IPS-NIHi7 (cell line): ENCODE results near the gene DDX39A.
A peak's percentile ranks its signal among the peaks of the same experiment; 100 is the strongest.
"Not testable (repeated sequence)": the region's sequence is repeated elsewhere in the genome, so short reads cannot be mapped to it uniquely, and the experiment has no call there.

Source experiments
- DNase-seq: peaks from one replicate; pipeline ENCODE4 v3.0.0; 2012; ENCODE audit warnings: mixed read lengths; ENCODE audit errors: extremely low spot score

The DDX39A gene

DNA sequence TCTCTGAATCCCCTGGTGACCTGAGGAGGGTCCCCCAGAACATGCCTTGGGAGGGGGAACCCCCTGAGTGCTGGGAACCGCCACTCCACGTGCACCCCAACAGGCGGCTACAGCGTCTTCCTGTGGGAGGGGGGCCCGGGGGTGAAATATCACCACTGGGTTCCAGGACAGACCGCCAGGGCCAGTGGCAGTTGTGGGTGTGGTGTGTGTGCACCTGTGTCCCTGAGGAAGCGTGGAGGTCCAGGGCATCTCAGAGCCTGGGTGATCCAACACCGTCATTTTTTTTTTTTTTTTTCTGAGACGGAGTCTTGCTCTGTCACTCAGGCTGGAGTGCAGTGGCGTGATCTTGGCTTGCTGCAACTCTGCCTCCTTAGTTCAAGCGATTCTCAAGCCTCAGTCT lies 33.6 kb downstream of the DDX39A start:
- DNase-seq, result no peak

DNA sequence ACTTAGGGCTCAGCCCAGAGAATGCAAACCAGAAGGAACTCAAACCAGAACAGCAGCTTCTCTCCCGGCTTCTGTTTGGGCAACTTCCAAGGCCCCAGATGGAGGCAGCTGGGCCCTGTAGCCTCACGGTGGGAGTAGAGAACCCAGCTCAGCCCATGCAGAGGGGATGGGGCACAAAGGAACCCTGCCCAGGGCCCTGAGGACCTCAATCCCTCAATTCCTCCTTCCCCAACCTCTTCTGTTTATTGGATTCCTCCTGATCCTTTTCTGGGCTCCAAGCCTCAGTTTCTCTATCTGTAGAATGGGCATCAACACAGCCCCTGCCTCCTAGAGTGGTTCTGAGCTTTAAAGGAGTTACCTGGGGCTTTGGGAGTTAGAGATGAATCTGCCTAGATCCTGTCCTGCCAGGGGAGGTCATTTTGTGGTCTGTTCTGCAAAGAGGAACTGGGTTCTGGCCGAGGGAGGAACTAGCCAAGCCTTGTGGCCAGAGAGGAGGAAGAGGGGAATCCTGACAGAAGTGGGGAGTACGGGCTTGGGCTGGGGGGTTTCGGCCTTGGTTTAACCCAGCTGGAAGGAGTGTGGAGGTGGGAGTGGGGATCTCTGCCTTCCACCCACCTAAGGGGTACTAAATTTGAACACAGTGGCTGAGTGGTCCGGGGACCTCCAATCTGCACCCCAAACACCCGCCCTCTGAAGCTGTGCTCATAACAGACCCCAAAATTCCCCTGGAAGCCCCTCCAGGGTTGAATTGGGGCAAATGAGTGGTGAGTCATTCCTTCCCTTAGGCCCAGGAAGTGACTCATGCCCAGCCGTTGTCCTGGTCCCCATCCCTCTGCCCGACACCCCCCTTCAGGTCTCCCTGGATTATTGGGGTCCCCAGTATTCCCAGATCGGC lies 35.2 kb downstream of the DDX39A start:
- DNase-seq, result peak; percentile 44

DNA sequence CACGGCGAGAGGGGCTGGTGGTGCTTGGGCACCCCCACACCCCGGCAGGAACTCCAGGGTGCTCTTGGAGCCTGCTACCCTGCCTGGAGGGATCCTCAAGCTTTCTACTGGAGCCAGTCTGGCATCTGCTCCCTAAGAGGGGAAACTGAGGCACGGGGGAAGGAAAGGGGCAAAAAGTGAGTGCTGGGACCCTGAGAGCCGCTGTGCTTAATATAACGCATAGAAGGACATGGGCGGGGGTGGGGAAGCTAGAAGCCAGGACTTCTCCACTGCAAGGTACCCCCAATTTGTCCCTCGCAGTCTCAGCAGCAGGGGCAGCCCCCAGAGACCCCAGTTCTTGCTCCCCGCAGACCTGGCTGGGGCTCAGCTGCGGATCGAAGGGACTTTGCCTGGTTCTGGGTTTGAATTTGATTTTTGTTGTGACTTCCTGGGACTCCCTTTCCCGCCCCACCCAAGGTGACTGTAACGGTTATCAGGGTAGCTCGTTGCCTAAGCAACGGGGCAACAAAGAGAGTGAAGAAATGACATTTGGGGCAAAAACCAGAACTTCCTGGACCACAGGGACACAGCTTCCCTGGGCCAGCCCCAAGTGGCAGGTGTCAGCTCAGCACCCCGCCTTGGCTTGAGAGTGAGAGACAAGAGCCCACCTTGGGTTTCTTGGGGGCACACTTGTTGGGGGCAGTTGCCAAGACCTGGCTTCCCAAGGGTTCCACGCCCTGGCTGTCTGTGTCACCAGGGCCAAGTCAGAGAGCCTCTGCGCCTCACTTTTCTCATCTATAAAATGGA lies 37.3 kb downstream of the DDX39A start:
- DNase-seq, result peak; percentile 10

DNA sequence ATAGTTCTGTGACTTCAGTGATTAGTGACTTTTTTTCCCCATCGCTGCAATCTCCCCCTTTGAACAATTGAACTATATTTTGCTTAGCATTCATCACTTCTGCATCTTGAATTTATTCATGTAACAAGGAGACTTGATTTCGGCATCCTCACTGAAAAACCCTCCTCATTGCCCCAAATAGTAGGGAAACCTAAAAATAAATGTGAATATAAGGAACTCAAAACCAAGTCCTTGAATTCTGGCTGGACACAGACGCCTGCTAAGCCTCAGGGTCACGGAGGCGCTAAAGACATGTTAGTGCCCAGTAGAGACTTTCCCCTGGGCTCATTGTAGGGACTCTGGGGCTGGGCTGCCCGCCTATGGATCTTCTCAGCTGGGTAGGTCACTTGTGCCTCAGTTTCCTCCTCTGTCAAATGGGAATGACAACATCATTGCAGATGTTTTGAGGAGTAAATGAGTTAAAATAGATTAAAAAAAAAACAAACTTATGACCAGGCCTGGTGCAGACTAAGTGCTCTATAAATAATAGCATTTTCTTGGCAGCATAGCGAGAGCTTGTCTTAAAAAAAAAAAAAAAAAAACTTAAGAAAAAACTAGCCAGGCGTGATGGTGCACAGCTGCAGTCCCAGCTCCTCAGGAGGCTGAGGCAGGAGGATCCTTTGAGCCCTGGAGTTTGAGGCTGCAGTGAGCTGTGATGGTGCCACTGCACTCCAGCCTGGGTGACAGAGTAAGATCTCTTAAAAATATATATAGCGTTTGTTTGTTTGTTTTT lies 39.7 kb downstream of the DDX39A start:
- DNase-seq, result no peak

DNA sequence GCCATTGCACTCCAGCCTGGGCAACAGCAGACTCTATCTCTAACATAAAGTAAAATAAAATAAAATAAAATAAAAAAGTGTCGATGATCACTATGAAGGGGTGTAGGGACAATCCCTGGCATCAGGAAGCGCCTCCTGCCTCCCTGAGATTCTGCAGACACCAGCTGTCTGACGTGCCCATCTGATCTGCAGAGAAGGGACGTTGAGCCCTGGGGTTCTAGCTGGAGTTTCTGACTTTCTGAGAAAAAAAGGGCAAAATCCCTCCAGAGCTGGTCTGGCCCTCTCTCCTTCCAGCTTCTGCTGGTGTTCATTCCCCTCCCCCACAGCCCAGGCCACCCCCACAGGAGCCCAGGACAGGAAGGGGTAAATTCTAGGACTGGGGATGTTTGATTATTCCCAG lies 40.3 kb downstream of the DDX39A start:
- no peak for DNase-seq

DNA sequence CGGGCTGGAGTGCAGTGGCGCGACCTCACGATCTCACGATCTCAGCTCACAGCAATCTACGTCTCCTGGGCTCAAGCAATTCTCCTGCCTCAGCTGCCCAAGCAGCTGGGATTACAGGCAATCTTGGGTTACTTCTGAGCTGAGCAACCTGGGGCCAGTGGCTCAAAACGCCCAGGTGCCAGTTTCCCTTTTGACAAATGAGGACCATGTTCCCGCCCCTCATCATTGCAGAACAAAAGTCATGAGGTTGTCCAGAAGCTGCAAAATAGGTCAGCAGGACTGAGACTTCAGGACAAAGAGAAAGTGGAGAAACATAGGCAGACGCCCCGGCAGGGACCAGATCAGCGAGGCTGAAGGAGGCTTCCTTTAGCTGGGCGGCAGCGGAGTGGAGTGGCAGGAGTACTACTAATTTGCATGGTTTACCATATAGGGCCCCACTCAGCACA lies 41.2 kb downstream of the DDX39A start:
- no peak for DNase-seq

GRCh38 chr19:14375582-14376291 lies 43.4 kb downstream of the DDX39A start:
- DNase-seq, result no peak

GRCh38 chr19:14375055-14375581 lies 44.0 kb downstream of the DDX39A start:
- DNase-seq, result no peak

- DNase-seq, result not testable (repeated sequence)
These were observed 44.8 kb downstream of the DDX39A start for GRCh38 chr19:14374313-14374712.

DNA sequence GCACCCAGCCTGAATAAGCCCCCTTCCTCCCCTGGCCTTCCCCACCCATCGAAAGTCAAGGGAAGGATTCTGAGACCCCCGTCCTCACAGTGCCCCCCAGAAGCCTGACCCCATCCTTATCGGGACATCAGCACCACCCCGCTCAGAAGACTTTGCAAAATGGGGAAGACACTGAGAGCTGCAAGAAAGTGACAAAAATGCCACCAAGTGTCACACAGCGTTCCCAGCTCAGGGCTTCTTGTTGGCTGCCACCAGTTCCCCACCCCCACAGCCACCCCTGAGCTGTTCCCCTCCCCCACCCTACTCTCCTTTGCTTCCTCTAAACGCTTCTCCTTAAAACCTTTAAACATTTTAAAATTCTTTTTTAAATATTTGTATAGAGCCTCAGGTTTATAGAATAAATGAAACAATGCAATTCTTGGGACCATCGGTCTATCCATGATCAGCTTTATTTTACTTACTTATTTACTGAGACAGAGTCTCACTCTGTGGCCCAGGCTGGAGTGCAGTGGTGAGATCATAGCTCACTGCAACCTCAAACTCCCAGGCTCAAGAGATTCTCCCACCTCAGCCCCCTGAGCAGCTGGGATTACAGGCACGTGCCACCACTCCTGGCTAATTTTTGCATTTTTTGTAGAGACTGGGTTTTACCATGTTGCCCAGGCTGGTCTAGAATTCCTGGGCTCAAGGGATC lies 46.6 kb downstream of the DDX39A start:
- not testable (repeated sequence) for DNase-seq

- no peak for DNase-seq
These were observed 47.8 kb downstream of the DDX39A start for GRCh38 chr19:14371301-14371821.

DNA sequence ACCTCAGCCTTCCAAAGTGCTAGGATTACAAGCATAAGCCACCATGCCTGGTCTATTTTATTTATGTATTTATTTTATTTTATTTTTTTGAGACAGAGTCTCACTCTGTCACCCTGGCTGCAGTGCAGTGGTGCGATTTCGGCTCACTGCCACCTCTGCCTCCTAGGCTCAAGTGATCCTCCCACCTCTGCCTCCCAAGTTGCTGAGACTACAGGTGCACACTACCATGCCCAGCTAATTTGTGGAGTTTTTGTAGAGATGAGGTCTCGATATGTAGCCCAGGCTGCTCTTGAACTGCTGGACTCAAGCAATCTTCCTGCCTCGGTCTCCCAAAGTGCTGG lies 48.2 kb downstream of the DDX39A start:
- DNase-seq, result no peak

DNA sequence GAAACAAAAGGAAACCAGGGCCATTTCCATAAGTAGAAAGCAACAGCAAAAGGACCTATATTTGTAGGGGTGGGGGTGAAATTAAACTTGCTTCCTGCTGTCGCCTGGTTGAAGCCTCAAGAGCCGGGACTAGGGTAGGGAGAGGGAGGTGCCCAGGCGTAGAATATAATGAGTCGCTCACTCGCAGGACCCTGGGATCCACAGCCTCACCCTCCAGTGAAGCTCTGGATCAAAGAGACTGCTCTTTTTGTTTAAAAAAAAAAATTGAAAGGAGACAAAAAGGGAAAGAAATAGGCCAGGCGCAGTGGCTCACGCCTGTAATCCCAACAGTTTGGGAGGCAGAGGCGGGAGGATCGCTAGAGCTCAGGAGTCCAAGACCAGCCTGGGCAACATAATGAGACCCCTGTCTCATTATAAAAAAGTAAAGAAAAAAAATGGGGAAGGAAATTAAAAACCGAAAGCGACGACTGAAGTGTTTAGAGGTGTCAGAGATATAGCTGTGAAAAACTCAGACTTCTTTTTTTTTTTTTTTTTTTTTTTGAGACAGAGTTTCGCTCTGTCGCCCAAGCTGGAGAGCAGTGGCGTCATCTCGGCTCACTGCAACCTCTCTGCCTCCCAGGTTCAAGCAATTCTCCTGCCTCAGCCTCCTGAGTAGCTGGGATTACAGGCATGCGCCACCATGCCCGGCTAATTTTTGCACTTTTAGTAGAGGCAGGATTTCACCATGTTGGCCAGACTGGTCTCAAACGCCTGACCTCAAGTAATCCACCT lies 48.8 kb downstream of the DDX39A start:
- DNase-seq, result no peak

DNA sequence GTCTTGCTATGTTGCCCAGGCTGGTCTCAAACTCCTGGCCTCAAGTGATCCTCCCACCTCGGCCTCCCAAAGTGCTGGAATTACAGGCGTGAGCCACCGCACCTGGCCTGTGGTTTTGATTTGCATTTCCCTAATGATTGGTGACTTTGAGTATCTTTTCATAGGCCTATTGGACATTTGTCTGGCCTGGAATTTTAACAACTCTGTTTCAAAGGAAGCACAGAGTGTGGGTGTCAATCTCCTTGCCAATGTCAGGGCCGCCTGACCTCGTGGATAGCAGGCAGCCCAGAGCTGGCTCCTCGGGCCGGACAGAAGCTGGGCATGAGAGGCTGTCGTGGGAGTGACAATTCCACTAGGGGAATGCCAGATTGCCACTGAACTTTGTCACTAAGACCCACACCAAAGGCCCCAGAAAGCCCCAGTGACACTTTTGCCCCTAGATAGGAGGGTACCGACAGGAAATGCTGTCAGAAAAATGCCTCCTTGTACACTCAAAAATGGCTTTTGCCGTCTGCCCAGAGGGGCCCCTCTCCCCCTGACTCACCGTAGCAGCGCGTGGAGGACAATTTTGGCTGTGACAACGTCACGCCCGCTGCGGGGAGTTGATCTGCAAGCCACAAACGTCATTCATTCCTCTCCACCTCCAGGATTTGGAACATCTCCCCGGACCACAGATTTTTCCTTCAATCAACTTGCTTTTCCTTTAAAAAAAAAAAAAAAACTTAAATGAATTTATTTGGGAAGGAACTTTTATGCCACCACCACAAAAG lies 49.6 kb downstream of the DDX39A start:
- DNase-seq, result no peak

GRCh38 chr19:14368011-14368513 lies 51.1 kb downstream of the DDX39A start:
- no peak for DNase-seq

DNA sequence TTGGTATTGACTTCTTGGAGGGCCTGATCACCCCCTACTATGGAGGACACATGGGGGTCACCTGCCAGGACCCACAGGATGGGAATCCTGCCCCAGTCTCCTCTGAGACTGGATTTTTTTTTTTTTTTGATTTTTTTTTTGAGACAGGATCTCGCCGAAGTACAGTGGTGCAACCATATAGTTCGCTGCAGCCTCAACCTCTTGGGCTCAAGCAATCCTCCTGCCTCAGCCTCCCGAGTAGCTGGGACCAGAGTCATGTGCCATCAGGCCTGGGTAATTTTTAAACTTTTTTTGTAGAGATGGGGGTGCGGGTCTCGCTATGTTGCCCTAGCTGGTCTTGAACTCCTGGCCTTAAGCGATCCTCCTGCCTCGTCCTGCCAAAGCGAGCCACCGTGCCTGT lies 52.1 kb downstream of the DDX39A start:
- DNase-seq, result no peak

- peak; percentile 74 for DNase-seq
These were observed 52.6 kb downstream of the DDX39A start for GRCh38 chr19:14366529-14366928.

GRCh38 chr19:14364098-14364443 lies 55.1 kb downstream of the DDX39A start:
- DNase-seq, result not testable (repeated sequence)
